HK-2 (cell line): ENCODE data around the gene PEX16.

Source experiments
- DNase-seq: peaks from one replicate; pipeline ENCODE4 v3.0.0-alpha.2; 2018; ENCODE audit not compliant: unreplicated experiment

The PEX16 gene

DNA sequence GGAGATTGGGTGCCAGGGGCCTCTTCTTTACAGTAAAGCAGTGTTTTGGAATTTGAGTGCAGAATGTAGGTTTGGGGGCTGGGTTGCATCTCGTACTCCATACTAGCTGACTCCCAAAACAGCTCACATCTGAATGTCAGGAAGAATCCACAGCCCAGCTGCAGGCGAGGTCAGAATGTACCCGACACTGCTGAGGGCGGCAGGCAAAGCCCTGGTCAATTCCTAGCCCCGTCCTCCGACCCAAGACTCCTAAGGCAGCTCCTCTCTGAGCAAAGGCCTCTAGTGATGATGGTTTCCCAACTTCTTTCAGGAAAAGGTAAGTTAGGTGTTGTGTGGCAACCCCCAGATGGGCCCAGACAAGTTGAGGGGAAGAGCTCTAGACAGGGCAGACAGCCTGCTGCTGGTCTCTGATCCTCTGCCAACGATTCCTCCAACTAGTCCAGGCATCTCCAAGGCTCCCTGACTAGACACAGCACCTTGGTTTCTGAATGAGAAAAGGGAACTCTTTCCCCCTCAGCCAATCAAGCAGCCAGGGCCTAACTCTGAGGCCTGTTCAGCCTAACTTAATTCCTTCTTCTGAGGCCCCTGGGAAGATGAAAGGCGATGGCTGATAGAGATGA, 13.4 kb upstream of the PEX16 start:
- DNase-seq = no peak

GRCh38 chr11:45930031-45930794, 12.5 kb upstream of the PEX16 start:
- DNase-seq = no peak

- no peak for DNase-seq
Observed at GRCh38 chr11:45929486-45930030, 11.9 kb upstream of the PEX16 start.

DNA sequence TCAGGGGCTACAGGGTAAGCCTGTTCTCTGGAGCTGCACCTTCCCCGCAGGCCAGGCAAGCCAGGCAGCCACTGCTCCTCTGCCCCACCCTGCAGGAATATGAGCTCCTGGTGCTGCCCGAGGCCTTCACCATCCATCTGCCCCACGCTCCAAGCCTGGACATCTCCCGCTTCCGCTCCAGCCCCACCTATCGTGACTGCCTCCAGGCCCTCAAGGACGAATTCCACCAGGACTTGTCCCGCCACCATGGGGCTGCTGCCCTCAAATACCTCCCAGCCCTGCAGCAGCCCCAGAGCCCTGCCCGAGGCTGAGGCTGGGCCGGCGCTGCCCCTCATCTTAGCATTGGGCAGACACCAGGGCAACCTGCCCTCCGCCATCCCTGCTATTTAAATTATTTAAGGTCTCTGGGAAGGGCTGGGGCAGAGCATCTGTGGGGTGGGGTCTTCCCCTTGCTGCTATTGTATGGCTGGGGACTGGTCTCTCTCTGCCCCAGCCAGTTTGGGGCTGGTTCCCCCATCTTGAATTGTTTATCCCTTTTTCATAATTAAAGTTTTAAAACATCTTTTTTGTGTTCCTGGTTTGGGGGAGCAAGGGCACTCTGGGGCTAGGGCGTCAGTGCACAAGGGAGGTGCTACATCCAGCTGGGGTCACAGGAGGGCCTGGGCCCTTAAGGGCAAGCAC, 11.0 kb upstream of the PEX16 start:
- DNase-seq = no peak

DNA sequence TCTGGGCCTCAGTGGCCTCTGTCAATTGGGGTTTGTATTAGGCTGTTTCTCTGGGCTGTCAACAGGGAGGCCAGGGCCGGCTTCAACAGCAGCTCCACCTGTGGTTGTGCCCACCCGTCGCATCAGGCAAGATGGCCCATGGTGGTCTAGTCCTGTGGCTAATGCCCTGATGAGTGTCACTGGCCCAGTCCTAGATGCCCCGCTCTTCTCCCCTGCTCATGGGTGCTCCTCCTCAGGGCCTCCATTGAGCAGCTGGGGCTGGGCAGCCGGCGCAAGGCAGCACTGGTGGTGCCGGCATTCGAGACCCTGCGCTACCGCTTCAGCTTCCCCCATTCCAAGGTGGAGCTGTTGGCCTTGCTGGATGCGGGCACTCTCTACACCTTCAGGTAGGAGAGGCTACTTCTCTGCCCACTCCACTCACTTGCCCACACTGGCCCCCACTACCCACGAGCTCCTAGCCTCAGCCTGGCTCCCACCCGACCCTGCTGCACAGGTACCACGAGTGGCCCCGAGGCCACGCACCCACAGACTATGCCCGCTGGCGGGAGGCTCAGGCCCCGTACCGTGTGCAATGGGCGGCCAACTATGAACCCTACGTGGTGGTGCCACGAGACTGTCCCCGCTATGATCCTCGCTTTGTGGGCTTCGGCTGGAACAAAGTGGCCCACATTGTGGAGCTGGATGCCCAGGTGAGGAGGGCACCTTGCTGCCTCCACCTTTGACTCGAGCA, 10.2 kb upstream of the PEX16 start:
- no peak for DNase-seq

- no peak for DNase-seq
Observed at GRCh38 chr11:45927332-45927683, 9.6 kb upstream of the PEX16 start.

DNA sequence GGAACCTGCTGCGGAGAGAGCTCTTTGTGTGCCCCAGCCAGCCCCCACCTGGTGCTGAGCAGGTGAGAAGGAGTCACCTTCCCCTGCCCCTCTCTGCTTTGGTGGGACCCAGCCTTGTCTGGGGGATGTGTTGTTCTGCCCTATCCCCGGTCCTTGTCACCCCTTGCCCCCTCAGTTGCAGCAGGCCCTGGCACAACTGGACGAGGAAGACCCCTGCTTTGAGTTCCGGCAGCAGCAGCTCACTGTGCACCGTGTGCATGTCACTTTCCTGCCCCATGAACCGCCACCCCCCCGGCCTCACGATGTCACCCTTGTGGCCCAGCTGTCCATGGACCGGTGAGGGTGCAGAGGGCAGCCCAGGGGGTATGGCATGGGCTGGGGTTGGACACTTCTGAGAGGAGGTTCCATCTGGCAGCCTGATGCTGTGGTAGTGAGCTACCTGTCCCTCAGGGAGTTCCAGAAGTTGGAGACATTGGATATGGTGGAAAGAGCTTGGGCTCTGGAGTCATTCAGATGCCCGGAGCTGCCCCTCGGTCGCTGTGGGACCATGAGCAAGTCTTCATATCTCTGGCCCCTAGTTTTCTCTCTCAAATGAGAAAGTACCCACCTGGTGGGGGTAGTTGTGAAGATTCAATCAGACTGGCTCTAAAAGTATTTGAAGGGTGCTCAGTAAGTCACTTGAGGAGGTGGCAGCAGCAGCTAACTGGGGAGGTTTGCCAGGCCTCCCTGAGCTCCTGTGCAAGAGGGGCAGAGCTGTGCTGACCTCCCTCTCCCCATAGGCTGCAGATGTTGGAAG, 9.1 kb upstream of the PEX16 start:
- no peak for DNase-seq

- DNase-seq = no peak
Observed at GRCh38 chr11:45926001-45926401, 8.3 kb upstream of the PEX16 start.

GRCh38 chr11:45925550-45925949, 7.9 kb upstream of the PEX16 start:
- DNase-seq = no peak

GRCh38 chr11:45924927-45925326, 7.2 kb upstream of the PEX16 start:
- DNase-seq = no peak

GRCh38 chr11:45924036-45924915, 6.6 kb upstream of the PEX16 start:
- no peak for DNase-seq

DNA sequence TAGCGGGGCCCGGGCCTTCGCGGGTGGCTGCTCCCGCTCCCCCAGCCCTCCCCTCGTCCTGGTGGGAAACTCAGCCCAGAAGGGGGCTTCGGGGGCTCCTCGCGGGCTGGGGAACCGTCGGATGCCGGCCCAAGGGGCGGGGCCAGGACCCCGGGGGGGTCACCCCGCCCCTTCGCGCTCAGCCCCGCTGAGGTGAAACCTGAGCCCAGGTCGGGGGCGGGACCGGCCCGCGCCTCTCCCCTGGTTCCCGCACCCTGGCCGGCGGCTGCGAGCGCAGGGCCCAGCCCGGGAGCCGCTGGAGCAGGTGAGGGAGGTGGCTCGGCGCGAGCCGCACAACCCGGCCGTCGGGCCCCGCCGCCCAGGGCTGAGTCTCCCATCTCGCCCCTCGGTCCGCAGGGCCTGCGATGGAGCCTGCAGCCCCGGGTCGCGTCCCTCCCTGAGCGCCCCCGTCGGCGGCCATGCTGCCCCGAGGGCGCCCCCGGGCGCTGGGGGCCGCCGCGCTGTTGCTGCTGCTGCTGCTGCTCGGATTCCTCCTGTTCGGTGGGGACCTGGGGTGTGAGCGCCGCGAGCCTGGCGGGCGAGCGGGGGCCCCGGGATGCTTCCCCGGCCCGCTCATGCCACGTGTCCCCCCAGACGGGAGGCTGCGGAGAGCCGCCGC, 4.9 kb upstream of the PEX16 start, which contains the start of gene LARGE2:
LARGE2 (plus strand) TSS at position 232 of the 658 bp plus-strand sequence; CDS start at position 459, 227 bp downstream.
- no peak for DNase-seq

GRCh38 chr11:45921561-45922424, 4.1 kb upstream of the PEX16 start:
- no peak for DNase-seq

GRCh38 chr11:45920531-45921477, 3.1 kb upstream of the PEX16 start:
- no peak for DNase-seq

GRCh38 chr11:45919806-45920530, 2.3 kb upstream of the PEX16 start:
- no peak for DNase-seq

GRCh38 chr11:45918962-45919675, 1.4 kb upstream of the PEX16 start:
- no peak for DNase-seq
